HG03457 (cell line): Measurements from ENCODE around the gene HLCS.

ENCODE experiments used
- ATAC-seq: cut with Tn5 transposase; IDR thresholded peaks from one replicate; pipeline ENCODE4 v1.9.1; 2021; ENCODE audit warnings: moderate number of reproducible peaks; ENCODE audit not compliant: unreplicated experiment

Gene HLCS

DNA sequence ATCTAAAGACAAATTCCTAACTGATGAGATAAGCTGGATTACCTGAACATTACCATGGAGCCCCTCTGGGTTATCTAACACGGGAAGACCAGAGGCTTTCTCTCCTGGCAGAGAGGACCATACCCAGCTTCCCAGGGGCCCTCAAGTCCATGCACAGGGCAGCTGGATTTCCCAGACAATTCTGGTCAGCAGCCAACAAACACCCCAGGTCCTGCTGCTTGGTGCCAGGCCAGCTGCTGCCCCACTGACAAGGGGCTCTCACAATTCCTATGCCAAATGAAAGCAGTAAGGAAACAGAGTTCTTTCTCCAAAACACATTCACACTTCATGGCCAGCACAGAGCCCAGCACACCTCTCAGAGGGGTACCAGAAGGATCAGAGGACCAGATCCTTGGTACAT is 114.2 kb downstream of the HLCS start:
- no peak for ATAC-seq

DNA sequence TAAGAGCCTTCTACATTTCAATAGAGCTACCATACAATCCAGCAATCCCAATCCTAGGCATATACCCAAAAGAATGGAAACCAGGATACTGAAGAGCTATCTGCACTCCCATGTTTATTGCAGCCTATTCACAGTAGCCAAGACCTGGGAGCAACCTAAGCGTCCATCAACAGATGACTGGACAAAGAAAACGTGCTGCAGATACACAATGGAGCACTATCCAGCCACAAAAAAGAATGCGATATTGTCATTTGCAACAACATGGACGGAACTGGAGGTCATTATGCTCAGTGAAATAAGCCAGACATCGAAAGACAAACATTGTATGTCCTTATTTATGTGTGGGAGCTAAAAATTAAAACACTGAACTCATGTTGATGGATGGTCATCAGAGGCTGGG is 115.3 kb downstream of the HLCS start:
- ATAC-seq: no peak

DNA sequence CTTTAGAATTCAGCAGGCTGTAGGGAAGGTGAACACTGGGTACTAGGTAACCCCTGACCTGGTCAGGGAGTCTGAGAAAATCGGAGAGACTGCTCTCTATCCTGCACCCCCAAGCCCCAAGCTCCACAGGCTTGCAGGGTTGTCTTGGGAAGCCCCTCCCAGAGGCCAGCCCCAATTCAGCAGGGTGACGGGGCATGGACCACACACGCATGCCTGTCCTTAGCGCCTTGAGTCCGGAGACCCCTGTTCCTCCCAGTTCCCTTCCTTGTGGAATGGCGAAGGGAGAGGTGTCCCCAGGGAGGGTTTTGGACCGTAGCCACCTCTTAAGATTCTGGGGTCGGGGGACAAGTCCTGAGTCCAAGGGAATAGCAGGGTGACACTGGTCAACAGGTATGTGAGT is 116.1 kb downstream of the HLCS start:
- no peak for ATAC-seq

DNA sequence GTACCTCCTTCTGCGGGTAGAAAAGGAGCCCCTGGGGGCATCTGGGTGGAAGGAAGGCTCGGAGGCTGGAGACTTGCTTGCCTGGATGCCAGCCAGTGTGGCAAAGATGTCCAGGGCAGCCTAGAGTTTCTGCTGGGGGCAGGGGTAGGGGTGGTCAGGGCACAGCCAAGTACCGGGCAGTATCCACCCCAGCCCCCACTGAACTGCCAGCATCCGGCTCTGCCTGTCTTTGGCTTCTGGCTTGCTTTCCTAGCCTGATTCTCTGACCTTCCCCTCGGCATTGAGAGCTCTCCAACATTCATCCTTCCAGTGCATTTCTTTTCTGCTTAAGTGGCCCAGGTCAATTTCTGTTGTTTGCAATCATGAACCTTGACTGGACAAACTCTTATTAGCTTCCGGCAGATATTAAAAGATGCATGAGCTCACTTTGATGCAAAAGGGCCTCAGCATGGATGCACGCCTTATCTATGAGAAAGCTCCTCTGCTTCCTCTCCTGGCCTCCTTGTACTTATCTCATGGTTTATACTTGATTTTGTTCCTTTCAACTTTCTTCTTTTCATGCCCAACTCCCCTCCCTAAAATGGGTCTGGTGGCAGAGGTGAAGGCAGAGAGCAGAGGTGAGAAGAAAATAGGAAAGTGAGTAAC is 116.9 kb downstream of the HLCS start:
- ATAC-seq: no peak

DNA sequence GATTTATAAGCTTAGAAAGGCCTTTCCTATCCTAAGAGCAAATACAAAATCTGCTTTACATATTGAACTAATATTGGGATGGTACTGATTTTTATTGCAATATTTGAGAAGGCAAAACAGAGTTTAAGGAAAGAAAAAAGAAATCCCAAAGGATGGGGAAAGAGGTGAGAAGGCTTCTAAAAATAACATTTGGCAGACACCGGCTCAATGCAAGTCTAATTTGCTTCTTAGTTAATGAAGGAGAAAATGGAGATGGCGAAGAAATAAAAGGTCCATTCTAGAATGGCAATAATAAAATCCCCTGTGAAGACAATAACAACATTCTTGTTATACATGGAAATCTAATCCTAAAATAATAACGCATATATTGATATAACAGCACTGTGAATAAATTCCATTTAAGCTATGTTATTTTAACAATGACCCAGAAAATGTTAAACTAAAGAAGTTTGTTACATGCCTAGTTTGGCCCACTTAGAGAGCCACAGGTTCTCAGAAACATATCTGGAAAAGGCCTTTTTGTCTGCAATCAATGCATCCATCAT is 117.7 kb downstream of the HLCS start:
- no peak for ATAC-seq

DNA sequence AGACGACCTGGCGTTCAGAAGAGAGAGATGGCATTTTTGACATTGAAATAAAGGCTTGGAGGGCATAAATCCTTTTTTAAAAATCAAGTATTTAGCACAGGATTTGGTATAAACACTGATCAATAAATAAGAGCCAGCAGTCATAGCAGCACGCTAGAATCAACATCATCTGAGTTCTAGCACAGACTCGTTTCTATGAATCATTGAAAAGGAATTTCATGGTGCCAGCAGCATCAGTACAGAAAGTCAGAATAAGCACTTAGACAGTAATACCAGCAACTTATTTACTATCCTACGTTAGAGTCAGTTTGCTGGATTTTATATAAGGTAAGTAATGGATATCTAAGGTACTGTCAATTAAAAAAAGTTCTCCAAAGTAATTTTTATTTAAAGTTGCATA is 119.3 kb downstream of the HLCS start:
- ATAC-seq: no peak

DNA sequence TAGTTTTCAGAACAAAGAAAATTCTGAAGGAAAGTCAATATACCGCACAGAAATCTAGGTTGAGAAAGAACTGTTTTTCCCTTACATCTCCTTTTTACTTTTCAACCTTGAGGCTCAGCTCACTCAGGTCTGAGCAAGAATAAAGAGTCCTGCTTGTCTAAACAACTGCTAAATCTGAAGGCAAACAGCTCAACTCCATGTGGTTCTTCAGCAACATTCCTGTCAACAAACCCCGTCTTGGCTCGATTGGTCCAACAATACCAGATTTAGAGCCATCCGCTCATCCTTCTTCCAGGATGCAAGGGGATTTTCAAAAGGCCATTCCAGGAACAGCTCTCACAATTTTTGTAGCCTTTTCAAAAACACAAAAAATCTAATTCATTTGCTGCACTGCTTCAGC is 119.8 kb downstream of the HLCS start:
- no peak for ATAC-seq

DNA sequence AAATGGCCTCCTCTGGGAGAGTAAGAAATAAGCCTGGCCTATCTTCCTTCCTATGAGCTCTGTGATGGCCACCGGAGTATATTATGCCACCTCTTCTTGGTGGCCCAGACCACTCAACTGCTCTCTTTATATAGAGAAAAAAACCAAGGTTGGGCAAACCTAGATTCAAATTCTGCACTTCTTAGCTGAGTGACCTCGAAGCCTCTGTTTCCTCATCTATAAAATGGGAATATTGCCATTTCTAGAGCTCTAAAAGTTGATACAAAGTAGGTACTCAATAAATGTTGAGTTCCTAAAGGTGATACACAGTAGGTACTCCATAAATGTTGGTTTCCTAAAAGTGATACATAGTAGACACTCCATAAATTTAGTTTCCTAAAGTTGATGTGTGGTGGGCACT is 120.7 kb downstream of the HLCS start:
- no peak for ATAC-seq

DNA sequence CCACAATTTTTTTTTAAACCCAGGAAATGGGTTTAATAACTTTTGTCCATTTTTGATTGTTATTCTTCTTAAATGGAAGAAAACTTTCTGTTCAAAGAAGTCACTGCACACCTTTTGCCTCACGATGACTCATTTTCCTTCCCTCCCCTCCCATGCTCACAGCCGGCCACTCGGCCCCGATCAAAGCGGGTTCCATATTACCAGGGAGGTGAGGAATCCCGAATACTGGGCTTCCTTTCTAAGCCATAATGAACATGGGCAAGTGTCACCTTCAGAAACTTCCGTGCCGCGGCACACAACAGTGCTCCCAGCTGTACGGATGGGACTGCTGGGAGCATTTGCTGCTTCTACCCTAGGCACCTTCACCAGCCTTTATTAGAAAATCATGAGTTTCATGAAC is 121.4 kb downstream of the HLCS start:
- ATAC-seq: no peak

DNA sequence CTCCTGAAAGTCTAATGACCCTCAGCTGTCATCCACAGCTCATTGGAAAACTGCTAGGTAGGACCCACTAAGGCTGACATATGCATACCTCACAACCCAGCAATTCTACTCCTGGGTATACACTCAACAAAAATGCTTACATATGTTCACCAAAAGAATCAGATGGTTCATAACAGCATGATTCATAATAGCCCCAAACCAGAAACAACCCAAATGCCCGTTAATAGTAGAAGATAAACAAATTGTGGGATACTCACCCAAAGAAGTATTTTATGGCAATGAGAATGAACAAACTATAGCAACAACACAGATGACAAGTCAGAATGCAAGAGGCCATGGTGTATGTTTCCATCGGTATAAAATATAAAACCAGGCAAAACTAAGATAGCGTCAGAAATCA is 124.6 kb downstream of the HLCS start:
- no peak for ATAC-seq

DNA sequence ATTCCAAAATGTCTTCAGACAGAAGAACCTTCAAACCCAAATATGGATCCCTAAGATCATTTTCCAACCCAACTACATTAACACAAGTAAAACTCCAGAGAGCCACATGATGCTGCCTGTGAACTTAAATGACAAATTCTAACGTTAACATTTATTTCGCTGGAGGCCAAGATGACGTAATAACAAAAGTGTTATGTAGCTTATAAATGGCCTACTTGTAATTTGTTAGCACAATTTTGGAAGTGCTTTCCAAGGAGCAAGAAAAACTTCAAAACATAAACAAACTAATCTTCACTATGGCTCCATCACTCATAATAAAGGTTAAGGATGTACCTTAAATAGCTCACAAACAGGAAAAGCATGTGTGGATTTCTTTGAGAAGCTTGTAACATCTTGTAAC is 126.7 kb downstream of the HLCS start:
- no peak for ATAC-seq

DNA sequence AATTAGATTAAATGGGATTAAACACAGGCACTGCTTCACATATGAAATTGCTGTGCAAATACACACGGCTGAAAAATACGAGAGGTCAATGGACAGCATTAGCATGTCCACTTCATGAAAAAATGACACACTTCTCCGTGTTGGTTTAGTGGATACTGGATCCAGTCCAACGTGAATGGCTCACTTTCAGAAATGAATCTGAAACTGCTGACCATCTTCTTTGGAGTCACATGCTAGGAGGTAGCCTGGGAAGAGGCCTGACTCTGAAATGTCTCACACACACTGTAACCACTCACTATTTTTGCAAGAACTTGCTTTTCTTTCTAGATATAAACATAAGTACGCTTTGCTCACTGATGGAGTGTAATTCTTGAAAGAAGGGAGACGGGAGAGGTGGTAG is 127.3 kb downstream of the HLCS start:
- ATAC-seq: no peak

DNA sequence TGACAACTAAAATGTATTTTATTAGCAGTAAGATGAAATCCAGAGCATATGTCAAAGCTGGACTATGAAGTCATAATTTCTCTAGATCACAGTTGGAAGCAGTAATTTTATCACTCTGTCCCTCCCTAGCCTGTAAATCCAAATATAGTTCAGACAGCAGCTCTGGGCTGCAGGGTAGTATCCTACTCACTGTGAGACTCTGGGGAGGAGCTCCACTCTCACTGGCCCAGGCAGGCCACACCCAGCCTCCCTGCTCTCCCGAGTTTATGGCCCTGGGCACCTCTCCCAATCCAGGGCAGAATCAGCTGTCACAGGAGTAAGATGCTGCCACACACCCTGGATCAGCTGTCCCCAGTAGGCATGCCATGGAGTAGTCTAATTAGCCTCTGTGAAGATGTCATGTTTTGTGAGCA is 131.1 kb downstream of the HLCS start:
- no peak for ATAC-seq

DNA sequence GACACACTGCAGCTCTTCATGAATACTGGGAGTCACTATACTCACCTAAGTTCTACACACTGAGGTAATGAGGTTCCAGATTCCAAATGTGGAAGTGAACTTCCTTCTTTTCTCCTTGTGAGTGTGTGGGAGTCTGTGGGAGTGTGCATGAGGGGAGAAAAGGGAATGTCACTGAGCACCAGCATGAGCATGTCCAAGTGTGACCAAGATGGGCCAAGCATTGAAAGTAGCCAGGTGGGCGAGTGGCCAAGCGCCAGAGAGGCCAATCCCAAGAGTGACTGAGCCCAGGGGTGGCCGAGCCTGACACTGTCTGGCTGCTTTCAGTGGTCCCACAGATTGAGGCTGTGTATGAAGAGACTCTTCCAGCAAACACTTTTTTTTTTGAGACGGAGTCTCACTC is 132.3 kb downstream of the HLCS start:
- ATAC-seq: no peak

DNA sequence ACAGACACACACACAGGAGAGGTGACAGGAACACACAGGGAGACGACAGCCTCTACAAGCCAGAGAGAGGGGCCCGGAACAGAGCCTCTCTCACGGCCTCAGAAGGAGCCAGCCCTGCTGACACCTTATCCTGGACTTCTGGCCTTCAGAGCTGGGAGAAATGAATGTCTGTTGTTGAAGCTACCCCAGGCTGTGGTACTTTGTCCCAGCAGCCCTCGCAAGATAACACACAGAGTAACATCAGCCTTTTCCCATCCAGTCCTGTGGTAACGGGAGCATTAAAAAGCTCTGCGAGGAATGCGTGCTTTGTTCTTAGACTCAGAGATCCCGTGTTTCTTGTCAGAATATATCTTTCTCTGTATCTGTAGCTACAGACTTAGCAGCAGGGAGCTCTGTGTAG is 136.4 kb downstream of the HLCS start:
- ATAC-seq: no peak

DNA sequence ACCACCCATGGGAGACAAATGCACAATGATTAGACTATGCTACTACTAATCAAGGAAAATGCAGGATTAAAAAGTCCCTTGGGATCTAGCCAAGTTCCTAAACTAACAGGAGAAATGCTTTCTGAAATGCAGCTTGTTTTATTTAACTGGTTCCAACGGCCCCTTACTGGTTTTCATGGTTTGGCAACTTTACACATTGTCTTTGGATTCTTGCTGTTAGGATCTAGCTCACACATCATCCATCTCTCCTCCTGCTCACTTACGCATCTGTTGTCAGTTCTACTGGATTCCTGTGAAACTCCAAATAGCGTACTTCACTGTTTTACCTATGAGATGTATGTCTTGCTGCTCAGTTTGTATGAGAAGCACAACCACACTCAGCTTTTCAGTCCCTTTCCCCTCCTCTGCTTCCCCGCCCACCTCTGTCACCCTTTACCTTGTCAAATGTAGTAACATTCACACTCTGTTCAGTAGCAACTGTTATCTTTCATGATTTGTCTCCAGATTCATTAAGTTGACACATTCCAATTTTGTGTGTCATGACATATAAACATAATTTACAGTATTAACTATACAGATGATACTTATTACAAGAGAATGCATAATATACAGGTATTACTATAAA is 137.5 kb downstream of the HLCS start:
- ATAC-seq: no peak

DNA sequence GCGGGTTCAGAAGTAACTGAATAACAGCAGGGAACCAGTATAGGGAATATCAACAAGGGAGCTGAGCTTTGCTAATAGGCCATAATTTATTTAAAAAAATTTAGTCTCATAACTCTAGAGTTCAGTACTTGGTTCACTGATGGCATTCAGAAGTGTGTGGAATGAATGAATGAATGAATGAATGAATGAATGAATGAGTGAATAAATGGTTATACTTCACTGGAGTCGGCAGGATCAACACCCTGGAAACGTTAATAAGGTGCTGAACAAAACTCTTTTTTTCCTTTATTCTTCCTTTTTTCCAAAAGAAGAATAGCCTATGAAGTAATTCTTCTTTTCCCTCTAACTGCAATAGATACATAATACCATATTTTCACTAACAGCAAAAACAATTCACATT is 138.3 kb downstream of the HLCS start:
- ATAC-seq: no peak

DNA sequence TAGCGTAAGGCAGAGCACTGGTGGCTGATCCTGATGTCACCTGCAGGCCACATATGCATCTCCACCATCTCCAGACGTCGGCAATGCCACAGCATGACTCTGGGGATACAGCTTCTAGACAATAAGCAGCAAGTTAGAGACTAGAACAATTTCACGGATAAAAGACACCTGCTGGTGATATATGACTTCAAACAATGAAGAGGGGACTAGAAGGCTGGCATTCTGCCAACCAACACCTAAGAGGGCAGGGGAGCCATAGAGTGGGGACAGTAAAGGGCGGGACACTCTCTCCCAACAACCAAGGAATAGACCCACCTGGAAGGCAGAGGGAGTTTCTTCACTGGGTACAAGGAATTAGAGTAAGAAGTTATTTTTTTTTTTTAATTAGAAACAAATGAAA is 140.8 kb downstream of the HLCS start:
- no peak for ATAC-seq

DNA sequence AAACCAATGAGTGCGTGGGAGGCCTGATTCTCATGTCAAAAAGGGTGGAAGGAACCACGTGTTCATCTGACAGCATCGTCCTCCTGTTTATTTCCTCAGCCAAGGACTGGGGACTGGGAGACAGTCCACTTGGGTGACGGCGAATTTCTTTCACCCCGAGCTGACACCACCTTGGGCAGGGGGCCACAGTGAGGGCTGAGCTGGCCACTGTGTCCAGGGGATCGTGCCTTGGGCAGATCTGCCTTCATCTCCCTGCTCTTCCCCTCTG is 145.5 kb downstream of the HLCS start:
- ATAC-seq: no peak

DNA sequence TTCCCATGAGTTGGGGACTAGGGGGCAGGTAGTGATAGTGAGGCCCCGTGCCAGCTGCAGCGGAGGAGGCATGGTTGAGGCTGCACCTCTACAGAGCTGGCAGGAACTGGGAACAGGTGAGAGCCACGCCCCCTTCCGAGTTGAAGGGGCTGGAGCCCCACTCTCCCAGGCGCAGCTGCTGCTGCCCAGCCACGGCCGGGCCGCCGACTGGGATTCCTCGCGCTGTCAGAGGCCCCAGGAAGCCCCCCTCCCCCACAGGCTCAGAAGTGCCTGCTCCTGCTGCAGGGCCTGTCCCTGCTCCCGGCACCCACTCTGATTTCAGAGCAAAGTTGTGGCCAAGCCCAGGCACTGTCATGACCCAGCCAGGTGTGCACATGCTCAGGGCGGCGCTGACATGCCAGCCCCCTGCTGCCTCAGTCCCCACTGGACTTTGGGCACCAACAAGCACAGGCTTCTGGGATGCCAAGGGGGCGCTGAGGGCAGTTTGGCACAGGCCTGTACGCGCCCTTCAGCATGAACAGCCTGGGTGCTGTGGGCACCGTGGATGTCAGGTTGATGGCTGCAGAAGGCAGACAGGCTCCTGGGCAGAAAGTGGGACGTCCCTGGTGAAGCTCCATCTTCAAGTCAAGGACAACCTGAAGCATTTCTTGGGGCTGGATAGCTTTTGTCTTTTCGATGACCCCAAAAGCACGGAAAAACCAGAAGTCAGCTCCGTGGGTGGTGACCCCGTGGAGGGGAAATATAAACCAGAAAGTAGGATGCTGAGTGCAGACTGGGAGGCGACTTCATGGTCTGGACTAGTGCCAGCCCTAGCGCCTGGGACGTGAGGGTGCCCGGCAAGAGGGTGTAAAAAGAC is 146.1 kb downstream of the HLCS start:
- no peak for ATAC-seq

DNA sequence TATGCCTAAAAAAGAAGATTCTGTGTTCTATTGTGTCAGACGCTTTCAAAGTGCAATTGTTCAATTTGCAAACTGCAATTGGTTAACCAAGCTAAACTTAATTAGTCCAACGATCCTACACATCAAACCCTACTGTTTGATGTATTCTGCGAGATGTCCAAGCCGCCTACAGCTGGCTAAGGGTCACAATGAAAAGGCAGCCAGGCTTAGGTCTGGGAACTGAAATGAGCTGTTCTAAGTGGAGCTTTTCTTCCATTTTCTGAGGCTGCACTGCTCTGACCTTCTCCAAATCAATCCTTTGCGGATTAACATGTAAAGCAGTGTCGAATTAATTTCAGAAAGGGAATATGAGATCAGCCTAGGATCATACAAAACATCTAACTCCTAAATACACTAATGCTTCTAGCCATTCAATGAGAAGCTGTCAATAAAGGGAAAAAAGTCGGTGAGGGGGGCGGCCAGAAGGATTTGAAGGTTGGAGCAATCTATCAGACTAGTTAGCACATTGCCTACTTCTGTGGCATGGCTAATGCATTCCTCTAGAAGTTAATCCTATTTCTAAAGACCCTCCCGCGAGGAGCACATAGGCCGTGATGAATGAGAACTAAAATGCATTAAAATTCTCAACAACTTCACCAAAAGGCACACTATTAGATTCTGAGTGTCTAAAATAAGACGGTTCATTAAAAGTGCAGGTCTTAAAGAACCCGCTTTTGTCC is 148.6 kb downstream of the HLCS start:
- no peak for ATAC-seq
